Measurements from ENCODE around the gene NLRC3. TPM values are rescaled to one million over a fixed set of nuclear protein-coding genes. Genes with fewer than 3 reads are reported as not detected.

NLRC3 gene
- total RNA-seq, 1 experiment from 2014 or later: 0.26 TPM

- no peaks in the 10 kb centered on the region for H3K9me3 Mint-ChIP-seq
Observed at GRCh38 chr16:3515897-3516296, 61.3 kb downstream of the NLRC3 start.

More at GRCh38 chr16:3515897-3516296, 61.3 kb downstream of the NLRC3 start:
- Mint-ChIP-seq H3K27me3 (ENCODE audit: low read depth) (no peaks in the 10 kb centered on the region), H3K4me3 (no peak overlapping the region), H3K4me1 (peaks cover 2% of the 10 kb centered on the region; the same call in 1 of the 2 replicates), H3K36me3 (peaks cover 30% of the 10 kb centered on the region), H3K27ac (no peak overlapping the region)
- ChIA-PET POLR2A (no interaction called here), CTCF (interaction anchor here (0.7 kb wide), 1 partner anchor 11 kb away, joined by 3 read pairs; no protein-coding TSS in a partner anchor)
- DNase-seq (ENCODE audit: low spot score) (no peak), ATAC-seq (no peak)
- TF ChIP-seq NR1H2 (CRISPR knock-in tag; IDR thresholded peaks at IDR 0.05) (no peak), SOX15 (CRISPR knock-in tag; IDR thresholded peaks at IDR 0.05) (no peak), CREM (CRISPR knock-in tag; IDR thresholded peaks at IDR 0.05) (no peak), FOXK1 (CRISPR knock-in tag; IDR thresholded peaks at IDR 0.05) (no peak), CREB1 (CRISPR knock-in tag; IDR thresholded peaks at IDR 0.05) (no peak), TP53 (CRISPR knock-in tag; IDR thresholded peaks at IDR 0.05) (no peak), ZNF425 (CRISPR knock-in tag; conservative IDR thresholded peaks at IDR 0.05) (no peak), MLX (CRISPR knock-in tag; IDR thresholded peaks at IDR 0.05) (no peak), OVOL2 (CRISPR knock-in tag; IDR thresholded peaks at IDR 0.05; ENCODE audit: borderline replicate concordance) (no peak), ATF2 (CRISPR knock-in tag; IDR thresholded peaks at IDR 0.05; ENCODE audit: borderline replicate concordance, low read depth) (no peak), GRHL2 (CRISPR knock-in tag; IDR thresholded peaks at IDR 0.05; ENCODE audit: insufficient replicate concordance, severe bottlenecking) (no peak), AFF4 (CRISPR knock-in tag; IDR thresholded peaks at IDR 0.05; ENCODE audit: borderline replicate concordance) (no peak), FOXP4 (CRISPR knock-in tag; IDR thresholded peaks at IDR 0.05) (no peak), PRRX2 (CRISPR knock-in tag; IDR thresholded peaks at IDR 0.05) (no peak), ZNF138 (CRISPR knock-in tag; conservative IDR thresholded peaks at IDR 0.05) (no peak)
